Tibial nerve (tissue), 4 donors: ENCODE data around the gene BMX. TPM values are rescaled to one million over a fixed set of nuclear protein-coding genes. Genes with fewer than 3 reads are reported as not detected.
A peak's percentile ranks its signal among the peaks of the same experiment; 100 is the strongest.

ENCODE experiments used
- DNase-seq, 2 donors: peaks; one replicate each; pipeline ENCODE4 v3.0.0-alpha.2; 2019; ENCODE audit warnings: low spot score in 2 of 2
- H3K27ac ChIP-seq, 4 donors: fragments of 200-600 bp; sonication (generic) in 3 of 4; one replicate each; pipeline ENCODE4 v1.5.1; 2017 to 2019; ENCODE audit warnings: mild to moderate bottlenecking in 1 of 4
- H3K27me3 ChIP-seq, 2 donors: fragments of 200-600 bp; sonication (generic) in 1 of 2; one replicate each; pipeline versions ENCODE4 v1.5.1 to v1.6.0; 2017 to 2019
- H3K36me3 ChIP-seq, 3 donors: fragments of 200-600 bp; sonication (generic); one replicate each; pipeline ENCODE4 v1.5.1; 2018 to 2019
- H3K4me1 ChIP-seq, 4 donors: fragments of 200-600 bp; sonication (generic) in 3 of 4; one replicate each; pipeline ENCODE4 v1.5.1; 2017 to 2019
- H3K4me3 ChIP-seq, 4 donors: fragments of 200-600 bp; sonication (generic) in 3 of 4; one replicate each; pipeline ENCODE4 v1.5.1; 2017 to 2019; ENCODE audit warnings: mild to moderate bottlenecking in 1 of 4, moderate library complexity in 1 of 4
- H3K9me3 ChIP-seq, 4 donors: fragments of 200-600 bp; sonication (generic) in 3 of 4; one replicate each; pipeline ENCODE4 v1.5.1; 2017 to 2019
- EP300 ChIP-seq, 2 donors: sonication (generic); formaldehyde crosslinking; IDR thresholded peaks; one replicate each; pipeline ENCODE4 v1.6.1; 2017; ENCODE audit warnings: antibody characterized with exemption in 2 of 2, mild to moderate bottlenecking in 1 of 2
- POLR2A ChIP-seq, 2 donors: fragments of 450-650 bp; IDR thresholded peaks; one replicate each; pipeline ENCODE4 v1.6.1; 2017; ENCODE audit warnings: antibody characterized with exemption in 2 of 2, mild to moderate bottlenecking in 2 of 2, moderate library complexity in 2 of 2
- WGBS, 2 donors: methylation state at CpG; one replicate each; pipeline ENCODE4 v1.1.5; 2018; 5-methylcytosine and 5-hydroxymethylcytosine counted together
- total RNA-seq, 4 donors: library from RNA; depleted of rRNA; stranded (reverse); fragments of >200 nt; gene quantifications; one replicate each; pipeline ENCODE4 v1.1.0, GENCODE V29; 2016
- TF ChIP-seq, protein P1 (sequence below), 5 experiments: fragments of 200-600 bp in 3 of 5; fragments of 450-650 bp in 2 of 5; sonication (generic) in 3 of 5; IDR thresholded peaks; one replicate each; pipeline ENCODE4 v1.5.1; 2016 to 2019; ENCODE audit warnings: antibody characterized with exemption in 5 of 5, mild to moderate bottlenecking in 3 of 5, moderate library complexity in 2 of 5

Gene BMX
- total RNA-seq, 4 donors from 2014 or later, result 1.8 to 5.9 (median 3.4) TPM

DNA sequence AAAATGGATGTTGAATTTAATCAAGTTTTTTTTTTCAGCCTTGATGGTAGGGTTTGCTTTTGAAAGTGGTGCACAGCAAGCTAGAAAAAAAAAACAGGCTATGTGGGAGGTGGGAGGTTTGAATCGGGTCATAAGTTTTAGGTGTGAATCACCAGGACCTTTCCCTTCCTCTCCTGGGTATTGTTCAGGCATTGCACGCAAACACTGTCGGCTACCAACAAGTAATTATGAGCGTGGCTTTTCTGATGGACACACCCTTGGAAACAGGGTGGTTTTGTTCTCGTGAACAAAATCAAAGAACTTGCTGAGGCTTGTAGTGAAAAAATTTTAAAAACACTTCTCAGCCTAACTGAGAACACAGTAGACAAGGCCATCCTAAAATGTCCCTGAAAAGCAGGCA, 25.6 kb upstream of the BMX start:
- no peaks in the 10 kb centered on the region for H3K27me3 ChIP-seq
- peaks cover 0 to 7% (median 0%) of the 10 kb centered on the region in 3 donors for H3K36me3 ChIP-seq
- peaks cover 0 to 5% (median 0%) of the 10 kb centered on the region in 4 donors for H3K4me1 ChIP-seq
- H3K9me3 ChIP-seq, result no peaks in the 10 kb centered on the region
- DNase-seq, result no peak
- TF ChIP-seq EP300 (IDR thresholded peaks at IDR 0.05), result no peak
- WGBS, 2 donors, result 43 to 45% methylated on average over 5 of the region's 5 CpGs
- peak overlapping the region in 3 of 4 donors; percentile 5 to 68 (median 37) for H3K27ac ChIP-seq
- no peak overlapping the region for H3K4me3 ChIP-seq

GRCh38 chrX:15475486-15475885, 25.1 kb upstream of the BMX start:
- peak overlapping the region; percentile 4 to 68 (median 21) for H3K27ac ChIP-seq
- H3K36me3 ChIP-seq, result peaks cover 0 to 7% (median 0%) of the 10 kb centered on the region in 3 donors
- no peaks in the 10 kb centered on the region for H3K27me3 ChIP-seq
- H3K4me1 ChIP-seq, result peaks cover 0 to 5% (median 0%) of the 10 kb centered on the region in 4 donors
- WGBS, 2 donors, result 63 to 76% methylated on average over 4 of the region's 4 CpGs
- no peak for DNase-seq
- no peak overlapping the region for H3K4me3 ChIP-seq
- H3K9me3 ChIP-seq, result no peaks in the 10 kb centered on the region
- TF ChIP-seq, protein P1, sequence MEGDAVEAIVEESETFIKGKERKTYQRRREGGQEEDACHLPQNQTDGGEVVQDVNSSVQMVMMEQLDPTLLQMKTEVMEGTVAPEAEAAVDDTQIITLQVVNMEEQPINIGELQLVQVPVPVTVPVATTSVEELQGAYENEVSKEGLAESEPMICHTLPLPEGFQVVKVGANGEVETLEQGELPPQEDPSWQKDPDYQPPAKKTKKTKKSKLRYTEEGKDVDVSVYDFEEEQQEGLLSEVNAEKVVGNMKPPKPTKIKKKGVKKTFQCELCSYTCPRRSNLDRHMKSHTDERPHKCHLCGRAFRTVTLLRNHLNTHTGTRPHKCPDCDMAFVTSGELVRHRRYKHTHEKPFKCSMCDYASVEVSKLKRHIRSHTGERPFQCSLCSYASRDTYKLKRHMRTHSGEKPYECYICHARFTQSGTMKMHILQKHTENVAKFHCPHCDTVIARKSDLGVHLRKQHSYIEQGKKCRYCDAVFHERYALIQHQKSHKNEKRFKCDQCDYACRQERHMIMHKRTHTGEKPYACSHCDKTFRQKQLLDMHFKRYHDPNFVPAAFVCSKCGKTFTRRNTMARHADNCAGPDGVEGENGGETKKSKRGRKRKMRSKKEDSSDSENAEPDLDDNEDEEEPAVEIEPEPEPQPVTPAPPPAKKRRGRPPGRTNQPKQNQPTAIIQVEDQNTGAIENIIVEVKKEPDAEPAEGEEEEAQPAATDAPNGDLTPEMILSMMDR (IDR thresholded peaks at IDR 0.05), result no peak
- no peak for TF ChIP-seq EP300 (IDR thresholded peaks at IDR 0.05)

DNA sequence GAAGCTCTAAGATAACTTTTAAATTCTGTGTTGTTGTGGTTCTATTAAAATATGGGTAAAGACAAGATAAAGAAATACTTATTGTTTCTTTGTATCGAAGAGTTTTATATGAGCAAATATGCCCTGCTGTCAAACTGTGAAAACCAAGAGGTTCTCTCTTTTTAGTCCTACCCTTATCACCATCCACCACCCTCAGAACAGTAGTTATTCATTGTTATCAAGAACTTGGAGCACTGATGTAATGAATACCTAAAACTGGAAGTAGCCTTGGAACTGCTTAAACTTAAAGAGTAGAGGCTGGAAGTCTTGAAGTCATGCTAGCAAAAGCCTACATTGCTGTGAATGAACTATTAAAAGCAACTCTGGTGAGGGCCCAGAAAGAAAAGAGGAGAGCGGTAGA, 16.7 kb upstream of the BMX start:
- Histone ChIP-seq H3K36me3 (no peaks in the 10 kb centered on the region), H3K27ac (no peak overlapping the region), H3K27me3 (peaks cover 0 to 6% of the 10 kb centered on the region in 2 donors), H3K4me3 (no peak overlapping the region), H3K4me1 (no peaks in the 10 kb centered on the region), H3K9me3 (no peaks in the 10 kb centered on the region)
- no peak for DNase-seq
- TF ChIP-seq EP300 (IDR thresholded peaks at IDR 0.05) (no peak), POLR2A (IDR thresholded peaks at IDR 0.05) (no peak)
- TF ChIP-seq, protein P1 (IDR thresholded peaks at IDR 0.05), result no peak
- 92 to 94% methylated on average over 2 of the region's 2 CpGs for WGBS, 2 donors

DNA sequence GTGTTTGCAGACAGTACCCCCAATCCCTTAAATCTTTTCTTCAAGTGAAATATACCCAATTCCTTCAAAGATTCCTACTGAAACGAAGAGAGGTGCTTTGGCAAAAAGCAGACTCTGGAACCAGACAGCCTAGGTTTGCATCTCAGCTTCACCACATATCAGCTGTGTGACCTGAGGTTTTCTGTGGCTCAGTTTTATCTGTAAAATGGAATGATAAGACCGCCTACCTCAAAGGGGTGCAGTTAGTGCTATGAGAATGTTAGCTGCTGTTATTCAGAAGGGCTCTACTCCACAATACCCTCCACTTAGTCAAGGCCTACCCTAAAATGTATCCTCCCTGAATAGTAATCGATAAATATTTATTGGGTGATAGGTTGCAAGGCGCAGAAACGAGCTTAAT, 8.1 kb upstream of the BMX start:
- peaks cover 0 to 6% (median 0%) of the 10 kb centered on the region in 3 donors for H3K36me3 ChIP-seq
- H3K4me3 ChIP-seq, result peak overlapping the region; percentile 45 to 58 (median 48)
- peaks cover 0 to 5% (median 0%) of the 10 kb centered on the region in 4 donors for H3K4me1 ChIP-seq
- peak overlapping the region in 2 of 4 donors; percentile 64 to 82 for H3K27ac ChIP-seq
- peaks cover 0 to 23% of the 10 kb centered on the region in 2 donors for H3K27me3 ChIP-seq
- no peak for TF ChIP-seq EP300 (IDR thresholded peaks at IDR 0.05)
- TF ChIP-seq, protein P1 (IDR thresholded peaks at IDR 0.05), result no peak
- TF ChIP-seq POLR2A (IDR thresholded peaks at IDR 0.05), result no peak
- WGBS, 2 donors, result 71 to 81% methylated on average over 4 to 5 of the region's 5 CpGs
- H3K9me3 ChIP-seq, result no peaks in the 10 kb centered on the region
- DNase-seq, result no peak

DNA sequence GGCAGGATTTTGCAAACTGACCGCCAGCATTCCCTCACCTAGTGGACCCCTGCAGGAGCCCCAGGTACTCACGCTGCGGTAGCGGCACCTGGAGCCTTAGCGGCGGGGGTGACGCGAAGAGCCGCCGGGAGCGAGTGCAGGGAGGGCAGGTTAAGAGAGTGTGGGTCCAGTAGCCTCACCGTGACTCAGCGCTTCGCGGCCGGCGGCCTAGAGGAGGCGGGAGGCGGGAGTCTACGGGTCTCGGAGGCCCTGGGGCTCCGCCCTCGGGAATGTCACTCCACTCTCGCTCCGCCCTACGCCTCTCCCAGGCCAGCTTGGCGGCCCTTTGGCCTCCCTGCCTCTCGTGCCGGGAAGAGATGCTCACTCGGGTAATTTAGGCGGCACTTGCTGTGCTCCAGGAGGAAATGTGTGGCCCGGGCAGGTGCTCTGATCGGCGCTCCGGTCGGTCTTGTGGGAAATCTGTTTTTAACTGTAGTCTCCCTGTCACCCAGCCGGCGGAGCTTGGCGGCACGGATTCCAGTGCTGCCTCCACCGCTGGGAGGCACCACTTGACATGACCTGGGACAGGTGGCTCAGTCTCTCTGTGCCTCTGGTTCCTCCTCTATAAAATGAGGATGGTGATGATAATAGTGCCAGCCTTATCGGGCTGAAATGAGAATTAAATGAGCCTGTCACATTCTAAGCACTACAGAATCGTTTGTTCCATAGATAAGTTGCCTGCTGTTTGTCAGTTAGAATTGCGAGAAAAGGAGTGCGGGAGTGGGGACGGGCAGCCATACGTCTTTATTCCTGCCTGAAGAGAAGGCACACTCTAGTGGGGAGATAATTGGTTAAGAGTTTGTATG, 7.3 kb upstream of the BMX start, which contains the start of gene PIR:
PIR (minus strand) TSS at position 216 of the 845 bp plus-strand sequence. CDS start 2,076 bp downstream, outside the sequence.
- TF ChIP-seq, protein P1 (IDR thresholded peaks at IDR 0.05), result peak in 4 of 5 experiments; percentile 25 to 54 (median 34)
- TF ChIP-seq POLR2A (IDR thresholded peaks at IDR 0.05), result peak in 1 of 2 donors; percentile 48
- TF ChIP-seq EP300 (IDR thresholded peaks at IDR 0.05), result no peak
- H3K27me3 ChIP-seq, result peaks cover 0 to 23% of the 10 kb centered on the region in 2 donors
- H3K36me3 ChIP-seq, result peaks cover 0 to 6% (median 0%) of the 10 kb centered on the region in 3 donors
- H3K27ac ChIP-seq, result peak within 1 kb of the TSS; percentile 60 to 82 (median 70)
- H3K9me3 ChIP-seq, result no peaks in the 10 kb centered on the region
- H3K4me3 ChIP-seq, result peak within 1 kb of the TSS; percentile 45 to 58 (median 48)
- DNase-seq, result peak; percentile 64 to 67
- peaks cover 0 to 5% (median 0%) of the 10 kb centered on the region in 4 donors for H3K4me1 ChIP-seq
- 21 to 22% methylated on average over 9 to 20 of the region's 47 CpGs for WGBS, 2 donors
